ENCODE results near the gene HLA-DRB5. TPM values are rescaled to one million over a fixed set of nuclear protein-coding genes. Genes with fewer than 3 reads are reported as not detected.

HLA-DRB5 gene

Small RNAs within 50 kb of the gene (small RNA-seq; reads per million reads assigned to genes)
- not detected for gene RNU1-61P (ENCODE audit: insufficient read depth)

Data from neuronal stem cell (in vitro differentiated cells).